Neuronal stem cell (in vitro differentiated cells): Measurements from ENCODE around the gene MTHFD1.

Source experiments
- DNase-seq: peaks from one replicate; pipeline ENCODE4 v3.0.0-alpha.2; 2013; ENCODE audit warnings: low spot score
- H2AFZ ChIP-seq: one replicate; pipeline ENCODE4 v1.6.1; 2013; ENCODE audit warnings: mild to moderate bottlenecking, low read length, inconsistent platforms
- H2AK5ac ChIP-seq: 2 replicates; pipeline ENCODE4 v1.6.1; 2013; ENCODE audit warnings: low read depth, mild to moderate bottlenecking, inconsistent platforms, low read length, moderate library complexity, mixed read lengths
- H2BK120ac ChIP-seq: 2 replicates; pipeline ENCODE4 v1.6.1; 2013; ENCODE audit warnings: low read depth, mild to moderate bottlenecking, inconsistent platforms, low read length, moderate library complexity, mixed read lengths
- H2BK12ac ChIP-seq: one replicate; pipeline ENCODE4 v1.6.1; 2013; ENCODE audit warnings: low read length, inconsistent platforms
- H2BK15ac ChIP-seq: 2 replicates; pipeline ENCODE4 v1.6.1; 2013; ENCODE audit warnings: mild to moderate bottlenecking, low read length, inconsistent platforms, mixed read lengths
- H2BK5ac ChIP-seq: one replicate; pipeline ENCODE4 v1.6.1; 2013; ENCODE audit warnings: inconsistent platforms, mild to moderate bottlenecking, low read length, moderate library complexity
- H3K14ac ChIP-seq: one replicate; pipeline ENCODE4 v1.6.1; 2013; ENCODE audit warnings: low read length, inconsistent platforms
- H3K18ac ChIP-seq: 2 replicates; pipeline ENCODE4 v1.6.1; 2013; ENCODE audit warnings: low read length, inconsistent platforms
- H3K23ac ChIP-seq: 2 replicates; pipeline ENCODE4 v1.6.1; 2013; ENCODE audit warnings: low read depth, mild to moderate bottlenecking, mixed read lengths, low read length, inconsistent platforms; ENCODE audit not compliant: poor library complexity
- H3K27ac ChIP-seq: replicated peaks from 3 replicates; pipeline ENCODE4 v1.5.1; 2013; ENCODE audit warnings: low read length, inconsistent platforms
- H3K27me3 ChIP-seq, 3 experiments: 2 replicates each; pipeline ENCODE4 v1.6.1; 2013; ENCODE audit warnings: low read length in 3 of 3, mild to moderate bottlenecking in 2 of 3, inconsistent platforms in 1 of 3, low read depth in 1 of 3, mixed read lengths in 1 of 3, moderate library complexity in 1 of 3; ENCODE audit not compliant: control insufficient read depth in 3 of 3, insufficient read depth in 3 of 3
- H3K36me3 ChIP-seq, 2 donors: replicated peaks in 1 of 2; 2 replicates each; pipeline ENCODE4 v1.6.1; 2013; ENCODE audit warnings: low read length in 2 of 2; ENCODE audit not compliant: control insufficient read depth in 2 of 2, insufficient read depth in 2 of 2
- H3K4ac ChIP-seq: 2 replicates; pipeline ENCODE4 v1.6.1; 2013; ENCODE audit warnings: inconsistent platforms, mild to moderate bottlenecking, low read length, moderate library complexity
- H3K4me1 ChIP-seq, 2 donors: 1 replicate in 1 of 2; 2 replicates in 1 of 2; pipeline ENCODE4 v1.6.1; 2013; ENCODE audit warnings: low read length in 2 of 2, low read depth in 1 of 2; ENCODE audit not compliant: control insufficient read depth in 2 of 2, insufficient read depth in 1 of 2
- H3K4me2 ChIP-seq: one replicate; pipeline ENCODE4 v1.6.1; 2013; ENCODE audit warnings: mild to moderate bottlenecking, low read length, inconsistent platforms; ENCODE audit not compliant: insufficient read depth, poor library complexity, severe bottlenecking
- H3K4me3 ChIP-seq, 2 donors: 2 replicates each; pipeline ENCODE4 v1.5.1; 2013; ENCODE audit warnings: low read length in 2 of 2, mild to moderate bottlenecking in 2 of 2, inconsistent platforms in 1 of 2, moderate library complexity in 1 of 2
- H3K79me1 ChIP-seq: one replicate; pipeline ENCODE4 v1.6.1; 2013; ENCODE audit warnings: low read depth, mild to moderate bottlenecking, inconsistent platforms, low read length, moderate library complexity
- H3K9ac ChIP-seq: one replicate; pipeline ENCODE4 v1.6.1; 2013; ENCODE audit warnings: mild to moderate bottlenecking, low read depth, low read length, inconsistent platforms; ENCODE audit not compliant: poor library complexity
- H3K9me3 ChIP-seq, 2 donors: replicated peaks in 1 of 2; 2 replicates each; pipeline versions ENCODE3 to v1.6.1; 2013; ENCODE audit warnings: low read length in 2 of 2, mild to moderate bottlenecking in 2 of 2, inconsistent platforms in 1 of 2, low read depth in 1 of 2, mixed read lengths in 1 of 2, moderate library complexity in 1 of 2; ENCODE audit not compliant: control insufficient read depth in 2 of 2, insufficient read depth in 1 of 2
- H4K8ac ChIP-seq: one replicate; pipeline ENCODE4 v1.6.1; 2013; ENCODE audit warnings: low read depth, mild to moderate bottlenecking, inconsistent platforms, low read length, moderate library complexity
- H4K91ac ChIP-seq: one replicate; pipeline ENCODE4 v1.6.1; 2013; ENCODE audit warnings: low read length, low read depth, mild to moderate bottlenecking, inconsistent platforms; ENCODE audit not compliant: poor library complexity
- WGBS, 2 donors: extraction: QIAGEN DNeasy Blood & Tissue Kit; methylation state at CpG; one replicate each; pipeline ENCODE4 v1.1.7; 2013; ENCODE audit warnings: missing lambda C conversion rate in 2 of 2, mixed read lengths in 1 of 2; ENCODE audit not compliant: insufficient read length in 2 of 2, insufficient replicate concordance in 1 of 2; ENCODE audit errors: extremely low coverage in 2 of 2; 5-methylcytosine and 5-hydroxymethylcytosine counted together

The MTHFD1 gene

DNA sequence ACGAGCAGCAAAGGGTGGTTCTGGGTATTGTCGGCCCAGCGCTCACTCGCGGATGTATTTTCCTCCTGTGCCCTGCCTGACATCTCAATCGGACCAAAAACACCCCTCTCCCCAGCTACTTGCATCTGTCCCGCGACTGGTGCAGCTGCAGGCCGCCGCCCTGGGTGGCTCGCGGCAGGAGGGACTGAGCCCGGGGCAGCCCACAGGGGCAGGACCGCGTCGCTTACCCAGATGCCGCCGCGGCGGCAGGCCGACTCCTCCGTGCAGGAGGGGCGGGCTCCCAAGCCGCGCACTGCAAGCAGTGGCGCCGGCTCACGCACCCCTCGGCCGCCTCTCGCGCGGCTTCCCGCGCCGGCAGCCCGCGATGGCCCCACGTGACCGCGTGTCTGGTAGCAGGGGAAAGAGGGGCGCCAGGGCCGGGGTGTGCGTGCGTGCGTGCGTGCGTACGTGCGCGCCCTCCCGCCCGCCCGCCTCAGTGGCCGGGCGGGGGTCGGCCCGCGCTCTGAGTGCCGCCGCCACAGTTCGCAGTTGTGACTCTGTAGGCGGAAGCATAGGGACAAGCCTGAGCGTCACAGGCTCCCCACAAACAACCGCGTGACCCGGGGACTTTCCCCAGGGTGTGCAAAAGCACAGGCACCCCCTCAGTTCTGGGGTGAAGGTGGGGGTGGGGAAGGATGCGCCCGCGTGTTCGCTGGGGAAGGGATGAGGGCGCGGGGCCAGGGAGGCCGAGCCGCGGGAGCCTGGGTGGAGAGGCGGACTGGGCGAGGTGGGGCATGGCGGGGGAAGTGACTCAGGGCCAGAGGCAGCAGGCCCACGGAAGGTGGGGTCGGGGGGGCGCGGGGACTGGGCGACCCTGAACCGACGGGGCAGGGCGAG is 115.5 kb downstream of the MTHFD1 start, which contains the start of gene ZBTB25:
ZBTB25 (minus strand) TSS at position 405 of the 876 bp plus-strand sequence. CDS start 13,305 bp downstream, outside the sequence.
- H3K79me1 ChIP-seq: no peaks in the 10 kb centered on the region
- peak within 1 kb of the TSS; percentile 99 for H4K91ac ChIP-seq
- peak within 1 kb of the TSS; percentile 43 for H2AK5ac ChIP-seq
- peak within 1 kb of the TSS; percentile 98 for H2AFZ ChIP-seq
- H3K14ac ChIP-seq: peak within 1 kb of the TSS; percentile 94
- H2BK12ac ChIP-seq: peak within 1 kb of the TSS; percentile 93
- peak within 1 kb of the TSS; percentile 99 for H3K23ac ChIP-seq
- H3K4me2 ChIP-seq: peak within 1 kb of the TSS; percentile 90
- peak within 1 kb of the TSS; percentile 96 to 98 for H3K4me3 ChIP-seq
- peak within 1 kb of the TSS; percentile 99 for H3K27ac ChIP-seq
- H3K9ac ChIP-seq: peak within 1 kb of the TSS; percentile 93
- DNase-seq: peak; percentile 93
- H3K36me3 ChIP-seq: peaks cover 0 to 9% of the 10 kb centered on the region in 2 donors
- H2BK120ac ChIP-seq: peak within 1 kb of the TSS; percentile 99
- no CpG with 5 or more reads among the region's 87 CpGs for WGBS, 2 donors
- H3K4me1 ChIP-seq: peaks cover 9 to 23% of the 10 kb centered on the region in 2 donors
- H3K27me3 ChIP-seq: no peaks in the 10 kb centered on the region
- no peaks in the 10 kb centered on the region for H3K9me3 ChIP-seq
- H4K8ac ChIP-seq: no peak within 1 kb of the TSS
- H2BK15ac ChIP-seq: peak within 1 kb of the TSS; percentile 86
- H3K18ac ChIP-seq: peak within 1 kb of the TSS; percentile 100
- H2BK5ac ChIP-seq: peak within 1 kb of the TSS; percentile 100
- peak within 1 kb of the TSS; percentile 97 for H3K4ac ChIP-seq

DNA sequence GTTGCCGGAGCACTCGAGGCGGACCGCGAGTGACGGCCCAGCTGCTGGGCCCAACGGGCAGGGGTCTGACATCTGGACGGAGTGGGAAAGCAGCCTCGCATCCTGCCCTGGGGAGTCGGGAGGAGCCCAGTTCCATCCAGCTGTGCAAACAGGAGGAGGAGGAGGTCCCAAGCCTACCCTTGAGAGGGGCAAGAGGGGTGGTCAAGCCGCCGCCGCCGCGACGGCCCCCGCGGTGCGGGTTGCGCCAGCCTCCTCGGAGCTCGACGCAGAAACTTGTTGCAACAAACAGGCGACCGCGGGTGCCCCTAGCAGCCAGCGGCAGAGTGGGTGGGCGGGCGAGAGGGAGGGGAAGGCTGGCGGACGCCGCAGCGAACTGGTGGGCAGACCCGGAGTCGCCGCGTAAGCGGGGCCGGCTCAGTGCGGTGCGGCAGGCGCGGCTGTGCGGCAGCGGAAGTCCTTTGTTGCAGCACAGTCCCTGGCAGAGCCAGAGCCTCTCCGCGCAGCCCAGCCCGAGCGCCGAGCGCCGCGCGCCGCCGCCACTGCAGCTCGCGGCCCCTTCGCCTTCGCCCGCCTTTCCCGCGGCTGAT is 116.2 kb downstream of the MTHFD1 start, which contains the start of gene ZBTB1:
ZBTB1 (plus strand) TSS at position 461 of the 587 bp plus-strand sequence. CDS start 16,735 bp downstream, outside the sequence.
- Histone ChIP-seq H3K4me1 (peaks cover 9 to 23% of the 10 kb centered on the region in 2 donors), H3K18ac (peak within 1 kb of the TSS; percentile 100), H3K23ac (peak within 1 kb of the TSS; percentile 99), H2BK12ac (peak within 1 kb of the TSS; percentile 30), H2BK5ac (peak within 1 kb of the TSS; percentile 100), H2AK5ac (peak within 1 kb of the TSS; percentile 43), H3K79me1 (no peaks in the 10 kb centered on the region), H2AFZ (peak within 1 kb of the TSS; percentile 98), H2BK120ac (peak within 1 kb of the TSS; percentile 99), H3K4me3 (peak within 1 kb of the TSS; percentile 96 to 98), H3K27ac (peak within 1 kb of the TSS; percentile 99), H3K9me3 (no peaks in the 10 kb centered on the region), H2BK15ac (peak within 1 kb of the TSS; percentile 86), H4K8ac (no peak within 1 kb of the TSS), H3K4me2 (peak within 1 kb of the TSS; percentile 90), H3K4ac (peak within 1 kb of the TSS; percentile 97), H4K91ac (peak within 1 kb of the TSS; percentile 99), H3K9ac (peak within 1 kb of the TSS; percentile 93), H3K27me3 (no peaks in the 10 kb centered on the region), H3K36me3 (peaks cover 0 to 2% of the 10 kb centered on the region in 2 donors), H3K14ac (peak within 1 kb of the TSS; percentile 58)
- peak; percentile 84 for DNase-seq
- WGBS, 2 donors: no CpG with 5 or more reads among the region's 63 CpGs

DNA sequence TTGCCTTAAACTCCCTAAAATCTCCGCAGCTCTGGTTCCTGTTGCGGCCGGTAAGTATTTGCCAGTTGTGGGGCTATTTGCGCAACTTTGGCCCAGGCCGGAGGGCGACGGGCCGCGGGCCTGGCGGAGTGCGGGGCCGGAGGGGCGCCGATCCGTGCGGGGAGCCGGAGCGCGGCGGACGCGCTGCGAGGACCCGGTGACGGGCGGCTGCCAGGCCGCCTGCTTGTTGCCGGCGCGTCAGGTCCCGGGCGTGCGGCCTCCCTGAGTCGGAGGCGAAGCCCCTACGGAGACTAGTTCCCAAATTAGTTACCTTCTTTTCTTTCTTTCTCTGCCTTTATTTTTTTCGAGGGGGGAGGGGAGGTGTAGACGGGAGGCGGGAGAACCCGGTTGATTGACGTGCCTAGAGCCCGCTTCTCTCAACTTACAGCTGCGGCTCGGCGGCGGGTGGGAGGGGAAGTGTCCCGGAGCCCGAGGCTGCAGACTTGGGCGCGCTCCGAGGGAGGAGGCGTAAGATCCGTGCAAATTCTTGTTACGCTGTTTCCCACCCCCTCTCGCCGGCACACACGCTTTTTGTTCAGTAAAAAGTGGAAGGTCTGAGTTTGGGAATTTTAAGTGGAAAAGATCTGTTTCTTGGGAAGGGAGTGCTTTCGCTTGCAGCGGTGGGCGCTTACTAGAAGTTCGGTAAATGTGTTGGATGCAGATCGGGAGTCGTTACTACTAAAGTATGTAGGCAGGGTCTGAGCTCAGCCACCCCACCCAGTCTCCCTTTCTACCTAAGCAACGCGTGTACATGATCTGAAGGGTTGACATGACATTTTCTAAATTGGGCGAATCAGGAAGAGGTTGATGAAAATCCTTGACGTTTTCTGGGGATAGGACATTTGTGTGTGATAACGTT is 117.0 kb downstream of the MTHFD1 start:
- Histone ChIP-seq H3K14ac (peak overlapping the region; percentile 58), H3K4ac (peak overlapping the region; percentile 97), H2BK5ac (peak overlapping the region; percentile 100), H3K4me2 (peak overlapping the region; percentile 90), H4K91ac (no peak overlapping the region), H2BK12ac (peak overlapping the region; percentile 30), H2AFZ (peak overlapping the region; percentile 98), H3K36me3 (peaks cover 0 to 2% of the 10 kb centered on the region in 2 donors), H3K27ac (peak overlapping the region; percentile 99), H3K9ac (peak overlapping the region; percentile 93), H3K4me3 (peak overlapping the region; percentile 96 to 98), H3K79me1 (no peaks in the 10 kb centered on the region), H4K8ac (no peak overlapping the region), H3K4me1 (peaks cover 9 to 23% of the 10 kb centered on the region in 2 donors), H3K23ac (peak overlapping the region; percentile 99), H2AK5ac (peak overlapping the region; percentile 43), H2BK120ac (peak overlapping the region; percentile 93), H2BK15ac (peak overlapping the region; percentile 52), H3K9me3 (no peaks in the 10 kb centered on the region), H3K27me3 (no peaks in the 10 kb centered on the region), H3K18ac (peak overlapping the region; percentile 100)
- peak; percentile 81 for DNase-seq
- no CpG with 5 or more reads among the region's 68 CpGs for WGBS, 2 donors
